Hepatocyte (in vitro differentiated cells): ENCODE measurements around the gene PHACTR3. TPM values are rescaled to one million over a fixed set of nuclear protein-coding genes. Genes with fewer than 3 reads are reported as not detected.

ENCODE experiments used
- DNase-seq: peaks from one replicate; pipeline ENCODE4 v3.0.0-alpha.2; 2016; ENCODE audit warnings: low spot score
- H2AFZ ChIP-seq: fragments of 200-600 bp; sonication (generic); 2 replicates; pipeline ENCODE4 v1.6.0; 2016; ENCODE audit warnings: antibody characterized with exemption, mild to moderate bottlenecking
- H3K27ac ChIP-seq: fragments of 200-600 bp; sonication (generic); 2 replicates; pipeline ENCODE4 v1.5.1; 2016; ENCODE audit warnings: mild to moderate bottlenecking
- H3K27me3 ChIP-seq: fragments of 200-600 bp; sonication (generic); 2 replicates; pipeline ENCODE4 v1.6.1; 2016
- H3K36me3 ChIP-seq: fragments of 200-600 bp; sonication (generic); replicated peaks from 2 replicates; pipeline ENCODE4 v1.5.1; 2016; ENCODE audit warnings: low read depth; ENCODE audit not compliant: insufficient read depth
- H3K4me1 ChIP-seq: fragments of 200-600 bp; sonication (generic); 2 replicates; pipeline ENCODE4 v1.5.1; 2016; ENCODE audit warnings: mild to moderate bottlenecking, moderate library complexity; ENCODE audit not compliant: insufficient read depth
- H3K4me2 ChIP-seq: fragments of 200-600 bp; sonication (generic); 2 replicates; pipeline ENCODE4 v1.6.0; 2016
- H3K4me3 ChIP-seq: fragments of 200-600 bp; sonication (generic); 2 replicates; pipeline ENCODE4 v1.5.1; 2016; ENCODE audit warnings: mild to moderate bottlenecking
- H3K79me2 ChIP-seq: fragments of 200-600 bp; sonication (generic); 2 replicates; pipeline ENCODE4 v1.6.0; 2017; ENCODE audit warnings: mild to moderate bottlenecking
- H3K9me2 ChIP-seq: fragments of 200-600 bp; sonication (generic); replicated peaks from 2 replicates; pipeline ENCODE4 v1.6.0; 2017; ENCODE audit warnings: mild to moderate bottlenecking; ENCODE audit not compliant: insufficient read depth
- H3K9me3 ChIP-seq: fragments of 200-600 bp; sonication (generic); 2 replicates; pipeline ENCODE4 v1.5.1; 2016; ENCODE audit warnings: low read depth, mild to moderate bottlenecking
- H4K20me1 ChIP-seq: fragments of 200-600 bp; sonication (generic); 2 replicates; pipeline ENCODE4 v1.6.0; 2016; ENCODE audit warnings: mild to moderate bottlenecking; ENCODE audit not compliant: insufficient read depth, poor library complexity, severe bottlenecking
- CTCF ChIP-seq: fragments of 200-600 bp; sonication (generic); IDR thresholded peaks from 2 replicates; pipeline ENCODE4 v1.5.1; 2016; ENCODE audit warnings: antibody characterized with exemption, mild to moderate bottlenecking; ENCODE audit not compliant: poor library complexity
- EZH2 ChIP-seq: fragments of 200-600 bp; sonication (generic); IDR thresholded peaks from 2 replicates; pipeline ENCODE4 v1.6.1; 2016; ENCODE audit warnings: antibody characterized with exemption, mild to moderate bottlenecking, borderline replicate concordance
- EZH2phosphoT487 ChIP-seq: fragments of 200-600 bp; sonication (generic); IDR thresholded peaks from one replicate; pipeline ENCODE4 v1.6.1; 2018; ENCODE audit warnings: antibody characterized with exemption, mild to moderate bottlenecking, low read depth, moderate library complexity; ENCODE audit not compliant: unreplicated experiment, severe bottlenecking
- WGBS: methylation state at CpG from one replicate; pipeline ENCODE4 v1.1.6; 2016; ENCODE audit warnings: low lambda C conversion rate; ENCODE audit errors: missing lambda C conversion rate; 5-methylcytosine and 5-hydroxymethylcytosine counted together
- polyA plus RNA-seq: library from polyadenylated mRNA; unstranded; fragments of >200 nt; fragmentation: Nextera tagmentation; extraction: Ambion mirVana; gene quantifications from 2 replicates; pipeline ENCODE4 v1.2.1, GENCODE V29; 2016
- total RNA-seq: library from RNA; depleted of rRNA; stranded (reverse); fragments of >200 nt; gene quantifications from 2 replicates; pipeline ENCODE4 v1.2.3, GENCODE V29; 2014

PHACTR3 gene
- total and polyA plus RNA-seq, 2 experiments from 2014 or later, result 5.2 to 7.5 TPM

- H3K9me3 ChIP-seq, result no peaks in the 10 kb centered on the region
- no peak overlapping the region for H3K4me3 ChIP-seq
- no peaks in the 10 kb centered on the region for H3K4me1 ChIP-seq
- H3K4me2 ChIP-seq, result no peak overlapping the region
- H3K27me3 ChIP-seq, result peaks cover 7% of the 10 kb centered on the region
- no peaks in the 10 kb centered on the region for H3K79me2 ChIP-seq
- no peaks in the 10 kb centered on the region for H3K9me2 ChIP-seq
- WGBS, result 82% methylated on average over 6 of the region's 6 CpGs
- no peaks in the 10 kb centered on the region for H3K36me3 ChIP-seq
- TF ChIP-seq CTCF (no peak), EZH2phosphoT487 (no peak), EZH2 (no peak)
- H2AFZ ChIP-seq, result no peak overlapping the region
- DNase-seq, result no peak
- no peak overlapping the region for H3K27ac ChIP-seq
- H4K20me1 ChIP-seq, result no peaks in the 10 kb centered on the region
These were observed 17.7 kb upstream of the PHACTR3 start for GRCh38 chr20:59586613-59587012.

- Histone ChIP-seq H3K4me3 (no peak overlapping the region), H3K4me1 (no peaks in the 10 kb centered on the region), H4K20me1 (no peaks in the 10 kb centered on the region), H3K79me2 (no peaks in the 10 kb centered on the region), H3K9me3 (no peaks in the 10 kb centered on the region), H3K27ac (no peak overlapping the region), H3K4me2 (no peak overlapping the region), H2AFZ (no peak overlapping the region), H3K27me3 (peaks cover 3% of the 10 kb centered on the region), H3K9me2 (no peaks in the 10 kb centered on the region), H3K36me3 (no peaks in the 10 kb centered on the region)
- 76% methylated on average over 4 of the region's 6 CpGs for WGBS
- DNase-seq, result no peak
- TF ChIP-seq EZH2phosphoT487 (no peak), CTCF (no peak), EZH2 (no peak)
These were observed 16.8 kb upstream of the PHACTR3 start for GRCh38 chr20:59587570-59587969.

- DNase-seq, result no peak
- H3K79me2 ChIP-seq, result no peaks in the 10 kb centered on the region
- H3K4me3 ChIP-seq, result no peak overlapping the region
- H3K27me3 ChIP-seq, result peaks cover 11% of the 10 kb centered on the region
- 88% methylated on average over 13 of the region's 13 CpGs for WGBS
- no peaks in the 10 kb centered on the region for H4K20me1 ChIP-seq
- H3K4me2 ChIP-seq, result no peak overlapping the region
- H3K36me3 ChIP-seq, result no peaks in the 10 kb centered on the region
- no peak overlapping the region for H2AFZ ChIP-seq
- H3K27ac ChIP-seq, result no peak overlapping the region
- TF ChIP-seq EZH2 (no peak), CTCF (no peak), EZH2phosphoT487 (no peak)
- H3K4me1 ChIP-seq, result no peaks in the 10 kb centered on the region
- H3K9me3 ChIP-seq, result no peaks in the 10 kb centered on the region
- H3K9me2 ChIP-seq, result no peaks in the 10 kb centered on the region
These were observed 16.0 kb upstream of the PHACTR3 start for GRCh38 chr20:59588236-59588855.
